RWPE2 (cell line): ENCODE results near the gene RALA.

Experiments
- ATAC-seq: fragments of 200-7000 bp; cut with Tn5 transposase; 3 replicates; pipeline ENCODE4 v1.9.1; 2021; ENCODE audit warnings: low read depth
- DNase-seq: peaks from one replicate; pipeline ENCODE4 v3.0.0-alpha.2; 2020; ENCODE audit warnings: low spot score
- H3K27ac ChIP-seq: fragments of 450-650 bp; 2 replicates; pipeline ENCODE4 v1.5.1; 2017; ENCODE audit warnings: mild to moderate bottlenecking; ENCODE audit not compliant: poor library complexity, severe bottlenecking
- H3K27me3 ChIP-seq: fragments of 250-450 bp; sonication (Bioruptor Pico); 2 replicates; pipeline ENCODE4 v1.5.1; 2021; ENCODE audit warnings: mild to moderate bottlenecking, moderate library complexity; ENCODE audit not compliant: insufficient read depth, poor library complexity, severe bottlenecking
- H3K36me3 ChIP-seq: fragments of 250-450 bp; sonication (Bioruptor Pico); 2 replicates; pipeline ENCODE4 v1.5.1; 2020; ENCODE audit warnings: low read depth, mild to moderate bottlenecking, moderate library complexity
- H3K4me1 ChIP-seq: fragments of 250-450 bp; sonication (Bioruptor Pico); 2 replicates; pipeline ENCODE4 v1.5.1; 2021; ENCODE audit warnings: mild to moderate bottlenecking, moderate library complexity; ENCODE audit not compliant: insufficient read depth, poor library complexity, severe bottlenecking
- H3K4me3 ChIP-seq: fragments of 250-450 bp; sonication (Bioruptor Pico); 2 replicates; pipeline ENCODE4 v1.5.1; 2021; ENCODE audit warnings: mild to moderate bottlenecking, moderate library complexity; ENCODE audit not compliant: severe bottlenecking
- H3K9me3 ChIP-seq: fragments of 250-450 bp; sonication (Bioruptor Pico); 2 replicates; pipeline ENCODE4 v1.5.1; 2021; ENCODE audit warnings: mild to moderate bottlenecking, moderate library complexity; ENCODE audit not compliant: severe bottlenecking
- TF ChIP-seq, protein P1 (sequence below): fragments of 450-650 bp; IDR thresholded peaks from one replicate; pipeline ENCODE4 v1.5.1; 2017; ENCODE audit warnings: mild to moderate bottlenecking, moderate library complexity; ENCODE audit not compliant: poor library complexity, severe bottlenecking

The RALA gene

DNA sequence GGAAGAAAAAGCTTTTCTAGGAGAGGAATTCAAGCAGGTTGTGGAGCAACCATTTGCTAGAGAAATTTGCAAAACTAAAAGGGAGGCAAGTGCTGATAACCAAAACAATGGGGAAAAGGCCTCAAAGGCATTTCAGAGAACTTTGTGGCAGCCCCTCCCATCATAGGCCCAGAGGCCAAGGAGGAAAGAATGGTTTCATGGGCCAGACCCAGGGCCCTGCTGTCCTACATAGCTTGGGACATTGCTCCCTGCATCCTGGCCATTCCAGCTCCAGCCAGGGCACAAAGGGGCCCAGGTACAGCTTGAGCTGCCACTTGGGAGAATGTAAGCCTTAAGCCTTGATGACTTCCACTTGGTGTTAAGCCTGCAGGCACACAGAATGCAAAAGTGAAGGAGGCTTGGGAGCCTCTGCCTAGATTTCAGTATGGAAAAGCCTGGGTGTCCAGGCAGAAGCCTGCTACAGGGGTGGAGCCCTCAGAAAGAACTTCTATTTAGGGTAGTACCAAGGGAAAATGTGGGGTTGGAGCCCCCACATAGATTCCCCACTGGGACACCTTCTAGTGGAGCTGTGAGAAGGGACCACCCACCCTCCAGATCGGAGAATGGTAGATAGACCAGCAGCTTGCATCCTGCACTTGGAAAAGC lies 91.2 kb downstream of the RALA start:
- Histone ChIP-seq H3K4me3 (no peak overlapping the region), H3K36me3 (no peaks in the 10 kb centered on the region), H3K27me3 (no peaks in the 10 kb centered on the region), H3K27ac (no peak overlapping the region), H3K9me3 (peaks cover 8% of the 10 kb centered on the region), H3K4me1 (no peaks in the 10 kb centered on the region)
- DNase-seq (no peak), ATAC-seq (no peak)
- TF ChIP-seq, protein P1, sequence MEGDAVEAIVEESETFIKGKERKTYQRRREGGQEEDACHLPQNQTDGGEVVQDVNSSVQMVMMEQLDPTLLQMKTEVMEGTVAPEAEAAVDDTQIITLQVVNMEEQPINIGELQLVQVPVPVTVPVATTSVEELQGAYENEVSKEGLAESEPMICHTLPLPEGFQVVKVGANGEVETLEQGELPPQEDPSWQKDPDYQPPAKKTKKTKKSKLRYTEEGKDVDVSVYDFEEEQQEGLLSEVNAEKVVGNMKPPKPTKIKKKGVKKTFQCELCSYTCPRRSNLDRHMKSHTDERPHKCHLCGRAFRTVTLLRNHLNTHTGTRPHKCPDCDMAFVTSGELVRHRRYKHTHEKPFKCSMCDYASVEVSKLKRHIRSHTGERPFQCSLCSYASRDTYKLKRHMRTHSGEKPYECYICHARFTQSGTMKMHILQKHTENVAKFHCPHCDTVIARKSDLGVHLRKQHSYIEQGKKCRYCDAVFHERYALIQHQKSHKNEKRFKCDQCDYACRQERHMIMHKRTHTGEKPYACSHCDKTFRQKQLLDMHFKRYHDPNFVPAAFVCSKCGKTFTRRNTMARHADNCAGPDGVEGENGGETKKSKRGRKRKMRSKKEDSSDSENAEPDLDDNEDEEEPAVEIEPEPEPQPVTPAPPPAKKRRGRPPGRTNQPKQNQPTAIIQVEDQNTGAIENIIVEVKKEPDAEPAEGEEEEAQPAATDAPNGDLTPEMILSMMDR: no peak

DNA sequence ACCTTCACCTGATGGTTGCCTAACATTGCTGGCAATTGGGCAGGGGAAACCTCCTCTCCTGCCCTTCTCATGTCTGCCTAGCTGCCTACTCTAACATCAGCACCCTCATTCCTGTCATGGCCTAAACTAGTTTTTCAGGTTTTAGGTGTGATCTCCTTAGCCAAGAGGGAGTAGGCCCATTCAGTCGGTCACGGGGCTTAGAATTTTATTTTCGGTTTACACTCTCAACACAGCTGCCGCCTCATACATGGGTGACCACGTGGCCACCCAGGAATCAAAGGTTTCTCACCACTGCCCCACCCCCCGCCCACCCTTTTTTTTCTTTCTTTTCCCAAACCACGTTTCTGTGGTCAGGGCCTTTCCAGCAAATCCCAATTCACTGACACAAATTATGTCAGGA lies 97.2 kb downstream of the RALA start:
- H3K27ac ChIP-seq: no peak overlapping the region
- H3K4me1 ChIP-seq: peaks cover 8% of the 10 kb centered on the region
- H3K4me3 ChIP-seq: no peak overlapping the region
- no peaks in the 10 kb centered on the region for H3K27me3 ChIP-seq
- TF ChIP-seq, protein P1: no peak
- H3K36me3 ChIP-seq: no peaks in the 10 kb centered on the region
- DNase-seq: no peak
- peak; percentile 93 for ATAC-seq
- no peaks in the 10 kb centered on the region for H3K9me3 ChIP-seq

DNA sequence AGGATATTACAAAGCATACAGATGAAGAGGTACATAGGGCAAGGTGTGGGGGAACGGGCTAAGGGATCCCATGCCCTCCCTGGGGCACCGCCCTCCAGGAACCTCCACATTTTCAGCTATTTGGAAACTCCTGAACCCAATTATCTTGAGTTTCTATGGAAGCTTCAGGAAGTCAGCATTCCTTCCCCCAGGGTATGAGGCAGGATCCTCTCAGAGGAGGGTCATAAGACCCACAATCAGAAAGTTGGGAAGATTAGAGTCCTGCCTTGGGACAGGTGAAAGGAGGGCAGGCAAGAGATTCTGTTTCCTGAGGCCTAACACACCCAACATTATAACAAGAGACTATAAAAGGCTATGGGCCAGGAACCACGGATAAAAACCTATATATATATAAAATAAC lies 98.0 kb downstream of the RALA start:
- no peaks in the 10 kb centered on the region for H3K36me3 ChIP-seq

DNA sequence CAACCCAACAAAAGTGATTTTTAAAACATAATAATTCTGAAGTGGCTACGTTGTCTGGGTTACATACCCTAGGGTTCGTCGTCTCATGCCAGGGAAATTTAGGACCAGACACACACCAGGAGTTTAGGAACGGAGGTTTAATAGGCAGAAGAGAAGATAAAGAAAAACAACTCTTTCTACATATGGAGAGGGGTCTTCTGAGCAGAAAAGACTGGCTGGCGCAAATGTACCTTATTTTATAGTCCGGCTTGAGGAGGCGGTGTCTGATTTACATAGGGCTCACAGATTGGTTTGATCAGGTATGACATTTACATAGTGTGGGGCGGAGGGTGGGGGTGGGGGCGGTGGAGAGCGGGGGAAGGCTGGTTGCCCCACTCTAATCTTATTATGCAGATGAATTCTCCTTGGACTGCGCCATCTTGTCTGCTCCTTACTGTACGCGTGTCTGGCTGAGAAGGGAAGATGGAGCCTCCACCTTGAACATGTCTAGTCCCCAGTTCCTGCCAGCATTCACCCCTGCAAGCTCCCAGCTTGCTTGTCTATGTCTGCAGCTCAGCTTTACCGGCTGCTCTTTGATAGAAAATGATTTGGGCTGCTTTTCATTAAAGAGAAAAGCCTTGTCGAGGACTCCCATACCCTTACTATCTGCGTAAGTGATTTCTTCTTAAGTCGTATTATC lies 98.7 kb downstream of the RALA start:
- Histone ChIP-seq H3K27me3 (no peaks in the 10 kb centered on the region), H3K36me3 (no peaks in the 10 kb centered on the region), H3K4me3 (no peak overlapping the region), H3K27ac (no peak overlapping the region), H3K4me1 (peaks cover 8% of the 10 kb centered on the region), H3K9me3 (no peaks in the 10 kb centered on the region)
- DNase-seq: no peak
- ATAC-seq: no peak
- TF ChIP-seq, protein P1: no peak

More for the DNA sequence above, 98.0 kb downstream of the RALA start:
- peaks cover 8% of the 10 kb centered on the region for H3K4me1 ChIP-seq
- no peak overlapping the region for H3K27ac ChIP-seq
- TF ChIP-seq, protein P1: no peak
- no peaks in the 10 kb centered on the region for H3K27me3 ChIP-seq
- no peaks in the 10 kb centered on the region for H3K9me3 ChIP-seq
- DNase-seq: no peak
- no peak overlapping the region for H3K4me3 ChIP-seq
- no peak for ATAC-seq
